Bronchial epithelial cell (primary cell): ENCODE measurements around the gene THOC2. TPM values are rescaled to one million over a fixed set of nuclear protein-coding genes. Genes with fewer than 3 reads are reported as not detected.
"Not testable (repeated sequence)": the region's sequence is repeated elsewhere in the genome, so short reads cannot be mapped to it uniquely, and the experiment has no call there.

Source experiments
- DNase-seq: peaks from one replicate; pipeline ENCODE4 v3.0.0-alpha.2; 2010; ENCODE audit warnings: low read depth
- FAIRE-seq: peaks from 2 replicates; lab custom pipeline; 2011; peaks lifted over from hg19 to GRCh38; lab: Jason Lieb, UNC
- H3K27me3 ChIP-seq: 2 replicates; pipeline ENCODE4 v1.5.1; 2011; ENCODE audit warnings: low read length; ENCODE audit not compliant: control insufficient read depth, insufficient read depth
- H3K36me3 ChIP-seq: 2 replicates; pipeline ENCODE4 v1.5.1; 2011; ENCODE audit warnings: low read length; ENCODE audit not compliant: control insufficient read depth, insufficient read depth
- H3K4me3 ChIP-seq: 2 replicates; pipeline ENCODE4 v1.5.1; 2011; ENCODE audit warnings: mild to moderate bottlenecking, low read depth, low read length, control low read depth
- total RNA-seq: library from RNA; depleted of rRNA; stranded (reverse); fragments of >200 nt; gene quantifications from 2 replicates; pipeline ENCODE4 v1.2.1, GENCODE V29; 2014
- TF ChIP-seq, protein P1 (sequence below): IDR thresholded peaks from 2 replicates; pipeline ENCODE4 v1.5.1; 2011; ENCODE audit warnings: mild to moderate bottlenecking, moderate library complexity, low read length, control low read depth, inconsistent platforms; ENCODE audit not compliant: insufficient read depth, severe bottlenecking

The THOC2 gene
- total RNA-seq, 1 donor from 2014 or later: 63.7 TPM

DNA sequence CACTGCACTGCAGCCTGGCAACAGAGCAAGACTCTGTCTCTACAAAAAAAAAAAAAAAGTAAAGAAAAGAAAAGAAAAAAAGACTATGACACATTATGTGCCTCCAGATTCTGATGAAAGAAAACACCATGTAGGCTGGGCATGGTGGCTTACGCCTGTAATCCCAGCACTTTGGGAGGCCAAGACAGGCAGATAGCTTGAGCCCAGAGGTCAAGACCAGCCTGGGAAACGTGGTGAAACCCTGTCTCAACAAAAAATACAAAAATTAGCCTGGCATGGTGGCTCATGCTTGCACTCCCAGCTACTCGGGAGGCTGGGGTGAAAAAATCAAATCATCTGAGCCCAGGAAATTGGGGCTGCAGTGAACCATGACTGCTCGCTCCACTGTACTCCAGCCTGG lies 19.4 kb downstream of the THOC2 start:
- TF ChIP-seq, protein P1, sequence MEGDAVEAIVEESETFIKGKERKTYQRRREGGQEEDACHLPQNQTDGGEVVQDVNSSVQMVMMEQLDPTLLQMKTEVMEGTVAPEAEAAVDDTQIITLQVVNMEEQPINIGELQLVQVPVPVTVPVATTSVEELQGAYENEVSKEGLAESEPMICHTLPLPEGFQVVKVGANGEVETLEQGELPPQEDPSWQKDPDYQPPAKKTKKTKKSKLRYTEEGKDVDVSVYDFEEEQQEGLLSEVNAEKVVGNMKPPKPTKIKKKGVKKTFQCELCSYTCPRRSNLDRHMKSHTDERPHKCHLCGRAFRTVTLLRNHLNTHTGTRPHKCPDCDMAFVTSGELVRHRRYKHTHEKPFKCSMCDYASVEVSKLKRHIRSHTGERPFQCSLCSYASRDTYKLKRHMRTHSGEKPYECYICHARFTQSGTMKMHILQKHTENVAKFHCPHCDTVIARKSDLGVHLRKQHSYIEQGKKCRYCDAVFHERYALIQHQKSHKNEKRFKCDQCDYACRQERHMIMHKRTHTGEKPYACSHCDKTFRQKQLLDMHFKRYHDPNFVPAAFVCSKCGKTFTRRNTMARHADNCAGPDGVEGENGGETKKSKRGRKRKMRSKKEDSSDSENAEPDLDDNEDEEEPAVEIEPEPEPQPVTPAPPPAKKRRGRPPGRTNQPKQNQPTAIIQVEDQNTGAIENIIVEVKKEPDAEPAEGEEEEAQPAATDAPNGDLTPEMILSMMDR: no peak
- no peaks in the 10 kb centered on the region for H3K27me3 ChIP-seq
- no peak for DNase-seq
- H3K36me3 ChIP-seq: no peaks in the 10 kb centered on the region
- no peak for FAIRE-seq
- H3K4me3 ChIP-seq: no peak overlapping the region

DNA sequence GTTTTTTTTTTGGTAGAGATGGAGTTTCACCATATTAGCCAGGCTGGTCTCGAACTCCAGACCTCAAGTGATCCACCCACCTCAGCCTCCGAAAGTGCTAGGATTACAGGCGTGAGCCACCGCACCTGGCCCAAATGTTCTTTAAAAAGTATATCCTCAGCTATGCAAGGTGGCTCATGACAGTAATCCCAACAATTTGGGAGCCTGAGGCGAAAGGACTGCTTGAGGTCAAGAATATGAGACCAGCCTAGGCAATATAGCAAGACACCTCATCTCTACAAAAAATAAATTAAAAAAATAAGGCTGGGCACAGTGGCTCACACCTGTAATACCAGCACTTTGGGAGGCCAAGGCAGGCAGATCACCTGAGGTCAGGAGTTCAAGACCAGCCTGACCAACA lies 21.7 kb downstream of the THOC2 start:
- FAIRE-seq, H3K36me3 ChIP-seq: not testable (repeated sequence)

DNA sequence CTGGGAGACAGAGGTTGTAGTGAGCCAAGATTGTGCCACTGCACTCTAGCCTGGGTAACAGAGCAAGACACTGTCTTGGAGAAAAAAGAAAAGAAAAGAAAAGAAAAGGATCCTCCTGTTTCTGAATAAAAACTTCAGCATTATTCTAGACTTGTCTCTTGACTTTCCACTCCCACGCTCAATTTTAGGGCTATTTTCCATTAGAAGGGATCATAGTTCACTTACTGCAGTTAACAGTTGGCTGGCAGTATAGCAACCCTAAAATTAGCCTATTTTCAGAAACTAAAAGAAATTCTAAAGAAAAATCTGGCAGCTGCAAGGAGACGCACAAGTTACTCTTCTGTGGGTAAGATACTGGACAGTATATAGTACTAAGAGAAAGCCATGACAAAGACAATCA lies 28.1 kb downstream of the THOC2 start:
- DNase-seq (no peak), FAIRE-seq (no peak)
- H3K27me3 ChIP-seq: no peaks in the 10 kb centered on the region
- no peaks in the 10 kb centered on the region for H3K36me3 ChIP-seq
- TF ChIP-seq, protein P1: no peak
- no peak overlapping the region for H3K4me3 ChIP-seq

More for the DNA sequence above, 21.7 kb downstream of the THOC2 start:
- H3K27me3 ChIP-seq, H3K4me3 ChIP-seq, DNase-seq: not testable (repeated sequence)

DNA sequence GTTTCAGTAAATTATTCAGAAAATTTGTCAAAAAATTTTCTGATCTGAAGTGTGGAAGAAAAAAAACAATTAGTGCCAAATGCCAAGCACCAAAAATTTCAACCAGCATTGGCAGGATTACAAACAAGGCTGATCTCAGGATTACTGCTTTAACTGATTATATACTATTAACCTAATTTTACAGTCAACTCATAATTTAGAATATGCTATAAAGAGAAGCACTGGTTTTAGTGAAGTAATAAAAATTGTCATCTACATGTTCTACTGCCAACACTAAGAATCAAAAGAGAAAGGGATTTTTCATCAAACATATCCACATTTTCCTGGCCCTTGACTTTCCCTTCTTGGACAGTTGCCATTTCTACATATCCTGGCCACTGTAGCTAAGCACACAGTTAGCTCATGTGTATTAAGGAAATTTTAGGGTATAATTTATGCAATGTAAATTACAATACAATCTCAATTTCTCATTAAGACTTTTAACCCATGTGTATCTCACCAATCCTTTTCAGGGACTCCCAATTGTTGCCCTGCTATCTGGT lies 33.8 kb downstream of the THOC2 start:
- no peak overlapping the region for H3K4me3 ChIP-seq
- FAIRE-seq: no peak
- TF ChIP-seq, protein P1: no peak
- no peaks in the 10 kb centered on the region for H3K36me3 ChIP-seq
- H3K27me3 ChIP-seq: no peaks in the 10 kb centered on the region
- DNase-seq: no peak

DNA sequence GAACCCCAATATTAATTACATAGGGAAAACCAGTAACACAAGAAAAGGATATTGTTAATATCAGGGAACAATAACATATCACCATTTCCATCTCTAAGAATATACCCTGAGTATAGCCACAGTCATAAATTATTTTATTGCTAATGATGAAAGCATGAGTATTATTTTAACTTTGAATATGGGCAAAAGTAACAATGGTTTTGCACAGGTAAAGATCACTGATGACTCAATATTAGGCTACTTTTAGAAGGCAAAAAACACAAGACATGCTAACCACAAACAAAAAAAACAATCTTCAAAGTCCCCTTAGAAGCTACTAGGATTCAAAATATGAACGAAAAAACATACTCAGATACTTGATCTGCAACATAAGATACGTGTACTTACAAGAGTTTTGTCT lies 36.5 kb downstream of the THOC2 start:
- TF ChIP-seq, protein P1: no peak
- no peak overlapping the region for H3K4me3 ChIP-seq
- DNase-seq (no peak), FAIRE-seq (no peak)
- no peaks in the 10 kb centered on the region for H3K36me3 ChIP-seq
- H3K27me3 ChIP-seq: no peaks in the 10 kb centered on the region

DNA sequence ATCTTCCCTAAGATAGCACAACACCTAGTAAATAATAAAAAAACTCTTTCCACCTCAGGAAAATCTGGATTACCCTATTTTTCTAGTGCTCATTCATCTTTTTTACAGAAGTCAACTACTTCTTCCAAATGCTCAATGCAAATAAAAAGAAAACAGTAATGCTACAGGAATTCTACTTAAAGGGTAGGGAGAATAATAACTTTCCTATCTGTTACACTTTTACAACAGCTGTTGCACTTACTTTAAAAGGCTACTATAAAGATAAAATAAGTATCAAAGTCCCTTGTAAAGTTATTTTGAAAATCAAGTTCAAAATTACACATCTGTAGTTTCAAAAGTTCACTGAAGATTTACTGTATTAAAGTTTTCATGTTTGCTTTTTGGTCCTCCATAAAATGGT lies 37.6 kb downstream of the THOC2 start:
- Histone ChIP-seq H3K4me3 (no peak overlapping the region), H3K27me3 (no peaks in the 10 kb centered on the region), H3K36me3 (no peaks in the 10 kb centered on the region)
- FAIRE-seq (no peak), DNase-seq (no peak)
- TF ChIP-seq, protein P1: no peak
